HG03469 (cell line): Measurements from ENCODE around the gene PPP1R36.
"Not testable (repeated sequence)": the region's sequence is repeated elsewhere in the genome, so short reads cannot be mapped to it uniquely, and the experiment has no call there.

Experiments used
- ATAC-seq: cut with Tn5 transposase; IDR thresholded peaks from one replicate; pipeline ENCODE4 v1.9.1; 2021; ENCODE audit warnings: mild to moderate bottlenecking, moderate library complexity, moderate number of reproducible peaks; ENCODE audit not compliant: unreplicated experiment

The PPP1R36 gene

GRCh38 chr14:64562436-64562835, 12.7 kb downstream of the PPP1R36 start:
- no peak for ATAC-seq

GRCh38 chr14:64563696-64564095, 13.9 kb downstream of the PPP1R36 start:
- ATAC-seq = no peak

GRCh38 chr14:64566651-64567122, 16.9 kb downstream of the PPP1R36 start:
- ATAC-seq = no peak

- ATAC-seq = no peak
These were observed 19.4 kb downstream of the PPP1R36 start for GRCh38 chr14:64569138-64569631.

- ATAC-seq = not testable (repeated sequence)
These were observed 19.9 kb downstream of the PPP1R36 start for GRCh38 chr14:64569646-64570045.

- no peak for ATAC-seq
These were observed 22.8 kb downstream of the PPP1R36 start for GRCh38 chr14:64572386-64573104.

- ATAC-seq = no peak
These were observed 23.3 kb downstream of the PPP1R36 start for GRCh38 chr14:64573109-64573508.

- no peak for ATAC-seq
These were observed 24.8 kb downstream of the PPP1R36 start for GRCh38 chr14:64574371-64575107.

GRCh38 chr14:64577211-64577610, 27.4 kb downstream of the PPP1R36 start:
- ATAC-seq = no peak

- ATAC-seq = no peak
These were observed 30.7 kb downstream of the PPP1R36 start for GRCh38 chr14:64580467-64580866.

GRCh38 chr14:64581363-64581762, 31.6 kb downstream of the PPP1R36 start:
- no peak for ATAC-seq

- no peak for ATAC-seq
These were observed 32.1 kb downstream of the PPP1R36 start for GRCh38 chr14:64581817-64582216.

- no peak for ATAC-seq
These were observed 34.4 kb downstream of the PPP1R36 start for GRCh38 chr14:64584190-64584589.

- no peak for ATAC-seq
These were observed 42.0 kb downstream of the PPP1R36 start for GRCh38 chr14:64591809-64592208.

GRCh38 chr14:64594438-64594837, 44.7 kb downstream of the PPP1R36 start:
- no peak for ATAC-seq

GRCh38 chr14:64598404-64598803, 48.6 kb downstream of the PPP1R36 start:
- peak; percentile 48 for ATAC-seq

GRCh38 chr14:64601571-64601970, 51.8 kb downstream of the PPP1R36 start:
- ATAC-seq = no peak

GRCh38 chr14:64602826-64603225, 53.1 kb downstream of the PPP1R36 start:
- no peak for ATAC-seq

- no peak for ATAC-seq
These were observed 54.2 kb downstream of the PPP1R36 start for GRCh38 chr14:64604001-64604400.

- no peak for ATAC-seq
These were observed 55.1 kb downstream of the PPP1R36 start for GRCh38 chr14:64604881-64605280.

- ATAC-seq = no peak
These were observed 56.3 kb downstream of the PPP1R36 start for GRCh38 chr14:64605926-64606685.
